ENCODE data around the gene USP44.

Gene USP44

GRCh38 chr12:95481072-95481471 is 70.2 kb downstream of the USP44 start:
- DNase-seq (ENCODE audit: low read depth): no peak
- TF ChIP-seq, protein P1, sequence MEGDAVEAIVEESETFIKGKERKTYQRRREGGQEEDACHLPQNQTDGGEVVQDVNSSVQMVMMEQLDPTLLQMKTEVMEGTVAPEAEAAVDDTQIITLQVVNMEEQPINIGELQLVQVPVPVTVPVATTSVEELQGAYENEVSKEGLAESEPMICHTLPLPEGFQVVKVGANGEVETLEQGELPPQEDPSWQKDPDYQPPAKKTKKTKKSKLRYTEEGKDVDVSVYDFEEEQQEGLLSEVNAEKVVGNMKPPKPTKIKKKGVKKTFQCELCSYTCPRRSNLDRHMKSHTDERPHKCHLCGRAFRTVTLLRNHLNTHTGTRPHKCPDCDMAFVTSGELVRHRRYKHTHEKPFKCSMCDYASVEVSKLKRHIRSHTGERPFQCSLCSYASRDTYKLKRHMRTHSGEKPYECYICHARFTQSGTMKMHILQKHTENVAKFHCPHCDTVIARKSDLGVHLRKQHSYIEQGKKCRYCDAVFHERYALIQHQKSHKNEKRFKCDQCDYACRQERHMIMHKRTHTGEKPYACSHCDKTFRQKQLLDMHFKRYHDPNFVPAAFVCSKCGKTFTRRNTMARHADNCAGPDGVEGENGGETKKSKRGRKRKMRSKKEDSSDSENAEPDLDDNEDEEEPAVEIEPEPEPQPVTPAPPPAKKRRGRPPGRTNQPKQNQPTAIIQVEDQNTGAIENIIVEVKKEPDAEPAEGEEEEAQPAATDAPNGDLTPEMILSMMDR (conservative IDR thresholded peaks at IDR 0.05; ENCODE audit: low read depth, low read length): no peak
- no peak overlapping the region for H3K4me3 ChIP-seq (ENCODE audit: low read length)

- TF ChIP-seq, protein P1 (conservative IDR thresholded peaks at IDR 0.05; ENCODE audit: low read depth, low read length): no peak
- H3K4me3 ChIP-seq (ENCODE audit: low read length): no peak overlapping the region
- DNase-seq (ENCODE audit: low read depth): no peak
Observed at GRCh38 chr12:95480230-95480629, 71.0 kb downstream of the USP44 start.

GRCh38 chr12:95474660-95474958 is 76.7 kb downstream of the USP44 start:
- H3K4me3 ChIP-seq (ENCODE audit: low read length): peak overlapping the region; percentile 98
- TF ChIP-seq, protein P1 (conservative IDR thresholded peaks at IDR 0.05; ENCODE audit: low read depth, low read length): no peak
- no peak for DNase-seq (ENCODE audit: low read depth)

DNA sequence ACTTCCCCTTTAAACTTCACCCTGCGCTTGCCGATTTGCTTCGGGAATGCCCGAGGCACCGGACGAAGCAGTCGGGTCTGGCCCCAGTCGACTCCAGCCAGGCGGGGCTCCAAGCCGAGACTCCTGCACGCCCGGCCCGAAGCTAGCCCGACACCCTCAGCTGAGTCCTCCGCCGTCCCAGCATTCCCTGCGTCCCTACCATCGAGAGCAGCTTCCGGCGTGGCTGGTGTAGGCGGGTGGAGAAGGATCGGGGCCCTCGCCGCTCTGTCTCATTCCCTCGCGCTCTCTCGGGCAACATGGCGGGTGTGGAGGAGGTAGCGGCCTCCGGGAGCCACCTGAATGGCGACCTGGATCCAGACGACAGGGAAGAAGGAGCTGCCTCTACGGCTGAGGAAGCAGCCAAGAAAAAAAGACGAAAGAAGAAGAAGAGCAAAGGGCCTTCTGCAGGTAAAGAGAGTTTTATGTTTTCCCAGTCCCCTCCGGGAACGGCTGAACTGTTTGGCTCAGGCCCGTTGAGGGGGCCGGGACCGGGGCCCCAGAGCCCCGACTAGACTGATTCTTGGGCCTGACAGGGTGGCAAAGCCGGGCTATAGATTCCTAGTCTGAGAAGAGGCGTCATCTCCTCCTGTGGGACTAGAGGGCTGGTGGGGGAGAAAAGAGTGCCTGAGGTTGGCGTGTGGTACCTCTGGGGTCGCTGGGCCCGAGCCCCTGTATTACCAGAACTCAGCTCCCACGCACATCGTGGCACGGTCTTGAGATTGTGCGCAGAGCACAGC is 77.2 kb downstream of the USP44 start, which contains the start of gene METAP2:
TSS of gene METAP2 (plus strand) at position 269 of the 776 bp plus-strand sequence. CDS start at position 297, 28 bp downstream.
- H3K4me3 ChIP-seq (ENCODE audit: low read length): peak within 1 kb of the TSS; percentile 98
- TF ChIP-seq, protein P1 (conservative IDR thresholded peaks at IDR 0.05; ENCODE audit: low read depth, low read length): no peak
- peak; percentile 92 for DNase-seq (ENCODE audit: low read depth)

DNA sequence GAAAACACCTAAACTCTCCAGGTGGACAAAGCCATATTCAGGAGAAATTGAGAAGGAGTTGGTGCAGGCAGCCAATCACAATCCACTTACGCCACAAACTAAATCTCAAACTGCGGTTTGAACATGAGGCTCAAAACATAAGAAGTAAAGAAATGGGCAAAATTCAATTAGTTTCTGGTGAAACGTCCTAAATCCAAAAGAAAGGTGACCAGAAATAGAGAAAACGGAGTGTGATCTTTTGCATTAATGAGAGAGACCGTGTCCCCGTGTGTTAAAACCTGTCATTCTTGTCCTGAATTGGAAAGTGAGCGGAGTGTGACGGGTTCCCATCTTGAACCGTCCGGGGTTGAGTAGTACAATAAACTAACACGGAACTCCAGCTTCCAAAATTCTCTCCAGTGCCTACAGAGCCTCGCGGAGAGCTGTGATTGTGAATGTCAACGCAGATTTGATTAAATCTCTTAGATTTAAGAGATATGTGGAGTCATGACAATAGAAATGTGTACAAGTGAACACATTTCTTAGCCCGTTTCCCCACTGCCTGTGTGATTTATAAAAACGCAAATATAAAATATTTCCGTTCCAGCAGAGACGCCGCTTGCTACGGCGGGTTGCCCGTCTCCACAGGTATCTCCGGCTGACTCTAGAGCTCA is 77.9 kb downstream of the USP44 start:
- H3K4me3 ChIP-seq (ENCODE audit: low read length): peak overlapping the region; percentile 98
- TF ChIP-seq, protein P1 (conservative IDR thresholded peaks at IDR 0.05; ENCODE audit: low read depth, low read length): no peak
- DNase-seq (ENCODE audit: low read depth): no peak

DNA sequence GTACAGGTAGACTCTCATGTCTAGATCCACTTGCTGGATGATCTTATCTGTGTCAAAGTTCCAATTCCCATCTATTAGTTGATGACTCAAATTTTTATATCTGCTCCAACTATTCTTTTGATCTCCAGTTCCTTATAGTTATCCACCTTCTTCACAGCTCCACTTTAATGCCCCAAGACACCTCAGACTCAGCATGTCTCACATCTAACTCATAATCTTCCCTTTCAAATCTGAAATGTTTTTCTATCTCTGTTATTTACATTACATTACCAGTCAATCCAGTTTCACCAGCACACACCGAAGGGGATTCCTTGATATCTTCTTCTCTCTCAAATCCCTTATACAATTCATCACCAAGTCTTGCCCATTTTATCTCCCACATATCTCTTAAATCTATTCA is 81.0 kb downstream of the USP44 start:
- DNase-seq (ENCODE audit: low read depth): no peak
- H3K4me3 ChIP-seq (ENCODE audit: low read length): no peak overlapping the region

More for the DNA sequence above, 81.0 kb downstream of the USP44 start:
- TF ChIP-seq, protein P1 (conservative IDR thresholded peaks at IDR 0.05; ENCODE audit: low read depth, low read length): no peak

Measured in retinal pigment epithelial cell (primary cell).